LNCAP (cell line): ENCODE results near the gene SLU7.

Source experiments
- TF ChIP-seq, protein P1 (sequence below): fragments of 450-650 bp; IDR thresholded peaks from 2 replicates; pipeline ENCODE4 v1.5.1; 2017; ENCODE audit warnings: mild to moderate bottlenecking

The SLU7 gene

GRCh38 chr5:160354666-160355065, 64.2 kb downstream of the SLU7 start:
- TF ChIP-seq, protein P1, sequence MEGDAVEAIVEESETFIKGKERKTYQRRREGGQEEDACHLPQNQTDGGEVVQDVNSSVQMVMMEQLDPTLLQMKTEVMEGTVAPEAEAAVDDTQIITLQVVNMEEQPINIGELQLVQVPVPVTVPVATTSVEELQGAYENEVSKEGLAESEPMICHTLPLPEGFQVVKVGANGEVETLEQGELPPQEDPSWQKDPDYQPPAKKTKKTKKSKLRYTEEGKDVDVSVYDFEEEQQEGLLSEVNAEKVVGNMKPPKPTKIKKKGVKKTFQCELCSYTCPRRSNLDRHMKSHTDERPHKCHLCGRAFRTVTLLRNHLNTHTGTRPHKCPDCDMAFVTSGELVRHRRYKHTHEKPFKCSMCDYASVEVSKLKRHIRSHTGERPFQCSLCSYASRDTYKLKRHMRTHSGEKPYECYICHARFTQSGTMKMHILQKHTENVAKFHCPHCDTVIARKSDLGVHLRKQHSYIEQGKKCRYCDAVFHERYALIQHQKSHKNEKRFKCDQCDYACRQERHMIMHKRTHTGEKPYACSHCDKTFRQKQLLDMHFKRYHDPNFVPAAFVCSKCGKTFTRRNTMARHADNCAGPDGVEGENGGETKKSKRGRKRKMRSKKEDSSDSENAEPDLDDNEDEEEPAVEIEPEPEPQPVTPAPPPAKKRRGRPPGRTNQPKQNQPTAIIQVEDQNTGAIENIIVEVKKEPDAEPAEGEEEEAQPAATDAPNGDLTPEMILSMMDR: no peak

DNA sequence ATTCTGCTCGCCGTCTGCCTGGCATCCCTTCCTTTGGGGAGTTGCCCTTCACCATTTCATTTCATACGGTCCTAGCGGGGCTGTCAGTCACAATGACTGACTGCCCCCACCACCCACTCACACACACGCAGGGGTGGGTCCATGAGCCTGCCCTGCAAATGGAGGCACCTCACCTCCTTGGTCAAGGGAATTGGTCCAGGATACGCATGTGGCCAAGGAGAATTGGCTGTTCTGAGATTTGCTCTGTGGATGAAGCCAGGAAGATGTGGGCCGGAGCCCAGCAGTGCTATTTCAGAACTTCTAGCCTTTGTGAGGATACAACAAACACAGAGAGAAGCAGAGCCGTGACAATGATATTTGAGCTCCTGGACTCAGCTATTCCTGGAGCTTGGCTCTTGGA, 65.5 kb downstream of the SLU7 start:
- TF ChIP-seq, protein P1: no peak

DNA sequence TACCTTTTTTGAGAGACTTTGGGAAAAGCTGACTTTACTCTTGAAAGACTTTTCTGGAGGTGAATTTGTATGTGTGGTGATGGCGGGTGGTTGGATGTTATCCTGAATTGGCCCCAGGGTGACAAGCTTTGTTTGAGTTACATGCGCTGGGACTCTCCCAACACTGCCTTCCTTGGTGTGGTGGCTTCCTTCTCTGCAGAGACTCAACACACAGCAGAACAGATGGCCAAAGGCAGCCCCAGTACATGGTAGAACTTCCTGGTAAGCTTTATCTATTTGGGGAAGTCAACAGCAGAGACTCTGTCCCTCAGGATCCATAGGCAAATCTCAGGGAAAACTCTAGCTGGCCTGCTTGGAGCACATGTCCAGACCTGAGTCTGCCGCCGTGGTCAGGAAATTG, 66.6 kb downstream of the SLU7 start:
- TF ChIP-seq, protein P1: no peak
